Gastroesophageal sphincter (tissue), 3 donors: ENCODE results near the gene VPS13D.

ENCODE experiments used
- EP300 ChIP-seq: sonication (generic); formaldehyde crosslinking; IDR thresholded peaks from one replicate; pipeline ENCODE4 v1.6.1; 2017; ENCODE audit warnings: antibody characterized with exemption, mild to moderate bottlenecking
- POLR2A ChIP-seq, 2 donors: fragments of 450-650 bp; IDR thresholded peaks; one replicate each; pipeline ENCODE4 v1.6.1; 2017; ENCODE audit warnings: antibody characterized with exemption in 2 of 2, mild to moderate bottlenecking in 2 of 2, moderate library complexity in 1 of 2
- POLR2AphosphoS5 ChIP-seq: sonication (generic); formaldehyde crosslinking; IDR thresholded peaks from one replicate; pipeline ENCODE4 v1.6.1; 2017; ENCODE audit warnings: antibody characterized with exemption
- TF ChIP-seq, protein P1 (sequence below), 4 experiments: fragments of 200-600 bp in 2 of 4; fragments of 450-650 bp in 2 of 4; sonication (generic) in 1 of 4; IDR thresholded peaks; one replicate each; pipeline ENCODE4 v1.5.1; 2017 to 2019; ENCODE audit warnings: antibody characterized with exemption in 4 of 4, mild to moderate bottlenecking in 2 of 4, moderate library complexity in 2 of 4

DNA sequence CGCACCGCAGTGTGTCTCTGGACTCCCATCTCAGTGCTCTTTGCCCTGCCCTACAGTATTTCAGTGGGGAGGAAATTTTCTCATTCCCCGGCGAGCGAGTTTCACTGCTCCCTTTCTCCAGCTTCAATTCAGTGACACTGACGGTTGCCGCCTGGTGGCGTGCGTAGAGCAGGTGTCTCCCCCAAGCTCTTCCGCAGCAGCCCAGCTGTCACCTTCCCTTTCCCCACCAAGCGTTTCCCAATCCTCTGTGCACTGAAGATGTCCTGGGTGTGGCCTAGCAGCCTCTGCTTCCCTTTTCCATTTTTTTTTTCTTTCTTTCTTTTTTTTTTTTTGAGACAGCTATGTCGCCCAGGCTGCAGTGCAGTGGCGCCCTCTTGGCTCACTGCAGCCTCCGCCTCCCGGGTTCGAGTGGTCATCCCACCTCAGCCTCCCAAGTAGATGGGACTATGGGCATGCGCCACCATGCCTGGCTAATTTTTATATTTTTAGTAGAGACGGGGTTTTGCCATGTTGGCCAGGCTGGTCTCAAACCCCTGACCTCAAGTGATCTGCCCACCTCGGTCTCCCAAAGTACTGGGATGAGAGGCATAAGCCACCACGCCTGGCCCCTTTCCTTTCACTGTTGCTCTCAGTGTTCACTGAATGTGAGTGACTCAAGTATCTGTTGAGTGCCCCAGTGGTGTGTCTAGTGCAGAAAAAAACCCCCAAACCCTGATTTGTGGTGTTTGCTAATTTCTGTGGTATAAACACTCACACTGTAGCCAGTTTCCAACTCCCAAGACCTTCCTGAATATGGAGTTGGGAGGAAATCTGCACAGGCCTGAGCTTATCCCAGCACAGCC, 33.0 kb upstream of the VPS13D start:
- TF ChIP-seq, protein P1, sequence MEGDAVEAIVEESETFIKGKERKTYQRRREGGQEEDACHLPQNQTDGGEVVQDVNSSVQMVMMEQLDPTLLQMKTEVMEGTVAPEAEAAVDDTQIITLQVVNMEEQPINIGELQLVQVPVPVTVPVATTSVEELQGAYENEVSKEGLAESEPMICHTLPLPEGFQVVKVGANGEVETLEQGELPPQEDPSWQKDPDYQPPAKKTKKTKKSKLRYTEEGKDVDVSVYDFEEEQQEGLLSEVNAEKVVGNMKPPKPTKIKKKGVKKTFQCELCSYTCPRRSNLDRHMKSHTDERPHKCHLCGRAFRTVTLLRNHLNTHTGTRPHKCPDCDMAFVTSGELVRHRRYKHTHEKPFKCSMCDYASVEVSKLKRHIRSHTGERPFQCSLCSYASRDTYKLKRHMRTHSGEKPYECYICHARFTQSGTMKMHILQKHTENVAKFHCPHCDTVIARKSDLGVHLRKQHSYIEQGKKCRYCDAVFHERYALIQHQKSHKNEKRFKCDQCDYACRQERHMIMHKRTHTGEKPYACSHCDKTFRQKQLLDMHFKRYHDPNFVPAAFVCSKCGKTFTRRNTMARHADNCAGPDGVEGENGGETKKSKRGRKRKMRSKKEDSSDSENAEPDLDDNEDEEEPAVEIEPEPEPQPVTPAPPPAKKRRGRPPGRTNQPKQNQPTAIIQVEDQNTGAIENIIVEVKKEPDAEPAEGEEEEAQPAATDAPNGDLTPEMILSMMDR (IDR thresholded peaks at IDR 0.05), result peak in 1 of 4 experiments; percentile 11
- no peak for TF ChIP-seq POLR2A (IDR thresholded peaks at IDR 0.05)
- no peak for TF ChIP-seq EP300
- no peak for TF ChIP-seq POLR2AphosphoS5
